GM12878 (cell line): ENCODE measurements around the gene IER2. TPM values are rescaled to one million over a fixed set of nuclear protein-coding genes. Genes with fewer than 3 reads are reported as not detected.

Experiments
- ATAC-seq: fragments of 200-7000 bp; cut with Tn5 transposase; 3 replicates; pipeline ENCODE4 v1.9.1; 2020; ENCODE audit warnings: mild to moderate bottlenecking, moderate library complexity
- BruUV-seq: library from RNA; stranded (reverse); fragments of 400-500 nt; replicated peaks from 2 replicates; lab custom pipeline; 2021; lab: Mats Ljungman, UMichigan
- CTCF ChIA-PET: fragments of 300-600 bp; sonication (Branson Sonifier 250); formaldehyde crosslinking; extraction: SDS; loops from one replicate; lab custom pipeline; 2021; ENCODE audit warnings: inconsistent platforms; lab: Yijun Ruan, JAX
- POLR2A ChIA-PET: fragments of 350-600 bp; formaldehyde crosslinking; extraction: SDS; loops from one replicate; lab custom pipeline; 2021; ENCODE audit warnings: inconsistent platforms; lab: Charles Lee
- RAD21 ChIA-PET: fragments of 300-600 bp; sonication (Branson Sonifier 250); formaldehyde crosslinking; loops from one replicate; lab custom pipeline; 2023; ENCODE audit warnings: antibody characterized with exemption; ENCODE audit not compliant: unreplicated experiment; lab: Charles Lee
- SMC1A ChIA-PET: fragments of 300-600 bp; sonication (Branson Sonifier 250); formaldehyde crosslinking; loops from one replicate; lab custom pipeline; 2023; ENCODE audit not compliant: unreplicated experiment, uncharacterized antibody; lab: Charles Lee
- DNase-seq: peaks from one replicate; pipeline ENCODE4 v3.0.0-alpha.2; 2011; ENCODE audit warnings: low read depth, low spot score
- FAIRE-seq: peaks from 3 replicates; lab custom pipeline; 2011; peaks lifted over from hg19 to GRCh38; lab: Jason Lieb, UNC
- H2AFZ ChIP-seq: 2 replicates; pipeline ENCODE4 v1.6.0; 2011; ENCODE audit warnings: low read depth, low read length, control low read depth; ENCODE audit not compliant: control insufficient read depth
- H3K27ac ChIP-seq: 2 replicates; pipeline ENCODE4 v1.5.1; 2011; ENCODE audit warnings: control low read depth; ENCODE audit not compliant: control insufficient read depth, insufficient read depth
- H3K27me3 ChIP-seq, 2 experiments: replicated peaks in 1 of 2; 2 replicates each; pipeline versions ENCODE4 v1.6.0 to v1.6.1; 2011; ENCODE audit warnings: low read length in 1 of 2; ENCODE audit not compliant: control insufficient read depth in 2 of 2, insufficient read depth in 2 of 2
- H3K36me3 ChIP-seq, 2 experiments: 2 replicates each; pipeline ENCODE4 v1.5.1; 2011; ENCODE audit warnings: low read length in 1 of 2; ENCODE audit not compliant: control insufficient read depth in 2 of 2, insufficient read depth in 2 of 2
- H3K4me1 ChIP-seq: 2 replicates; pipeline ENCODE4 v1.6.1; 2011; ENCODE audit warnings: mild to moderate bottlenecking, low read length, moderate library complexity, mixed read lengths; ENCODE audit not compliant: control insufficient read depth, insufficient read depth
- H3K4me2 ChIP-seq: 2 replicates; pipeline ENCODE4 v1.6.0; 2011; ENCODE audit warnings: control low read depth; ENCODE audit not compliant: control insufficient read depth, insufficient read depth
- H3K4me3 ChIP-seq: fragments of 200-600 bp; sonication (generic); 2 replicates; pipeline ENCODE4 v1.5.1; 2016
- H3K79me2 ChIP-seq: 2 replicates; pipeline ENCODE4 v1.6.0; 2011; ENCODE audit warnings: low read length; ENCODE audit not compliant: control insufficient read depth, insufficient read depth
- H3K9ac ChIP-seq: 2 replicates; pipeline ENCODE4 v1.8.0; 2011; ENCODE audit warnings: low read length, control low read depth, mixed read lengths; ENCODE audit not compliant: control insufficient read depth, insufficient read depth
- H3K9me3 ChIP-seq: replicated peaks from 3 replicates; pipeline ENCODE4 v1.5.1; 2011; ENCODE audit warnings: mild to moderate bottlenecking, low read length; ENCODE audit not compliant: control insufficient read depth, insufficient read depth
- H4K20me1 ChIP-seq: 2 replicates; pipeline ENCODE4 v1.6.0; 2011; ENCODE audit not compliant: control insufficient read depth, insufficient read depth
- BRCA1 ChIP-seq: IDR thresholded peaks from 2 replicates; pipeline ENCODE4 v1.6.1; 2011; ENCODE audit warnings: low read depth, low read length, improper control_type of control experiment
- CBX5 ChIP-seq: sonication (generic); IDR thresholded peaks from 2 replicates; pipeline ENCODE4 v1.6.1; 2016; ENCODE audit warnings: low read depth, moderate library complexity, mild to moderate bottlenecking, inconsistent platforms
- MEF2A ChIP-seq: IDR thresholded peaks from 2 replicates; pipeline ENCODE4 v1.6.1; 2011; ENCODE audit warnings: low read depth, mild to moderate bottlenecking, low read length, moderate library complexity; ENCODE audit not compliant: insufficient read depth
- RAD21 ChIP-seq: IDR thresholded peaks from 2 replicates; pipeline ENCODE4 v1.6.1; 2011; ENCODE audit warnings: mild to moderate bottlenecking, low read depth, low read length, moderate library complexity; ENCODE audit not compliant: insufficient read depth
- SMARCA5 ChIP-seq: fragments of 450-650 bp; IDR thresholded peaks from 2 replicates; pipeline ENCODE4 v1.6.1; 2017; ENCODE audit warnings: mild to moderate bottlenecking
- SREBF2 ChIP-seq: IDR thresholded peaks from 2 replicates; pipeline ENCODE4 v1.6.1; 2012; ENCODE audit warnings: mild to moderate bottlenecking, low read length
- STAT3 ChIP-seq: IDR thresholded peaks from 2 replicates; pipeline ENCODE4 v1.6.1; 2011; ENCODE audit warnings: low read depth, low read length, improper control_type of control experiment
- WGBS: methylation state at CpG from one replicate; pipeline ENCODE4 v1.1.6; 2016; ENCODE audit warnings: low lambda C conversion rate; ENCODE audit not compliant: insufficient replicate concordance, insufficient coverage; ENCODE audit errors: missing lambda C conversion rate; 5-methylcytosine and 5-hydroxymethylcytosine counted together
- in situ Hi-C: fragments of 300-500 bp; cut with MboI; formaldehyde crosslinking; loops from 9 replicates; pipeline ENCODE4 v1.14.3; 2018; ENCODE audit warnings: mixed read lengths
- intact Hi-C: fragments of 100-400 bp; cut with micrococcal nuclease; formaldehyde crosslinking; loops from one replicate; pipeline ENCODE4 v1.14.2; 2022; ENCODE audit not compliant: unreplicated experiment
- polyA plus RNA-seq, 11 experiments: library from polyadenylated mRNA; depleted of rRNA in 4 of 11; unstranded in 6 of 11; stranded (reverse) in 5 of 11; fragments of >200 nt; fragmentation: Nextera tagmentation in 4 of 11; fragmentation: Illumina TruSeq in 1 of 11; extraction: Ambion mirVana in 4 of 11; extraction: Trizol in 1 of 11; gene quantifications; 1 replicate in 1 of 11; 2 replicates in 10 of 11; pipeline versions ENCODE4 v1.2.1 to v1.2.3, GENCODE V29; 2011 to 2016; ENCODE audit warnings: inconsistent platforms in 2 of 11, missing spikeins in 2 of 11, low read depth in 1 of 11
- total RNA-seq, 4 experiments: library from RNA; depleted of rRNA in 3 of 4; stranded (reverse); fragments of >200 nt in 3 of 4; fragmentation: Illumina TruSeq in 1 of 4; extraction: Trizol in 1 of 4; gene quantifications; 2 replicates each; pipeline versions ENCODE4 v1.2.1 to v1.2.3, GENCODE V29; 2013 to 2021
- TF ChIP-seq, protein P1 (sequence below): IDR thresholded peaks from 2 replicates; pipeline ENCODE4 v1.6.1; 2012; ENCODE audit warnings: mild to moderate bottlenecking, low read depth, low read length
- TF ChIP-seq, protein P2 (sequence below), 3 experiments: IDR thresholded peaks in 2 of 3; conservative IDR thresholded peaks in 1 of 3; 2 replicates each; pipeline ENCODE4 v1.5.1; 2011; ENCODE audit warnings: low read depth in 3 of 3, low read length in 3 of 3, mild to moderate bottlenecking in 3 of 3, control low read depth in 2 of 3, moderate library complexity in 2 of 3, inconsistent platforms in 1 of 3, mixed read lengths in 1 of 3; ENCODE audit not compliant: control insufficient read depth in 2 of 3, insufficient read depth in 1 of 3; ENCODE audit errors: extremely low read depth in 1 of 3
- TF ChIP-seq, protein P3 (sequence below): fragments of 150-350 bp; IDR thresholded peaks from 2 replicates; pipeline ENCODE4 v1.6.1; 2016; ENCODE audit warnings: low read depth, low read length
- TF ChIP-seq, protein P4 (sequence below): fragments of 450-650 bp; IDR thresholded peaks from 2 replicates; pipeline ENCODE4 v1.6.1; 2018; ENCODE audit warnings: mild to moderate bottlenecking, low read depth, moderate library complexity; ENCODE audit not compliant: partially characterized antibody
- TF ChIP-seq, protein P5 (sequence below): IDR thresholded peaks from 2 replicates; pipeline ENCODE4 v1.6.1; 2011; ENCODE audit warnings: low read depth, low read length, improper control_type of control experiment, borderline replicate concordance

IER2 gene
- total and polyA plus RNA-seq, 10 of the 15 experiments (the other 5 are each of a cell fraction or from before 2014, with no cell fraction given) = 2.8 to 94.5 (median 24.9) TPM

DNA sequence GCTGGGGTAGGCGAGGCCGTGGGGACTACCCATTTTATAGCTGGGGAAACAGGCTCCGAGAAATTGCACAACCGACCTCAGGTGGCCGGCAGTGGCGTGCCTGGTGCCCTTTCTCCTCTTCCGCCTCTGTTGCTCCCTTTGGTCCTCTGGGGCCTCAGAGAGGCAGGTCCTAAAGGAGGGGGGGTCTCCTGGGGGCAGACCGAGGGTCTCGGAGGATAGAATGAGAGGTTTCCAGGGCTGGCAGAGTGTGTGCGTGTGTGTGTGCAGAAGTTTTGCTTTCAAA is 11.4 kb upstream of the IER2 start:
- 88% methylated on average over 10 of the region's 10 CpGs for WGBS
- SMC1A ChIA-PET = no interaction called here
- Histone ChIP-seq H2AFZ (no peak overlapping the region), H3K9me3 (no peaks in the 10 kb centered on the region), H3K36me3 (peaks cover 11 to 32% of the 10 kb centered on the region in 2 experiments), H3K4me2 (no peak overlapping the region), H3K4me1 (no peaks in the 10 kb centered on the region), H4K20me1 (no peaks in the 10 kb centered on the region), H3K9ac (no peak overlapping the region), H3K79me2 (no peaks in the 10 kb centered on the region; the same call in 1 of the 2 replicates), H3K27me3 (no peaks in the 10 kb centered on the region), H3K27ac (no peak overlapping the region), H3K4me3 (no peak overlapping the region)
- POLR2A ChIA-PET = no interaction called here
- DNase-seq (no peak), ATAC-seq (no peak), FAIRE-seq (no peak)
- RAD21 ChIA-PET = no interaction called here
- intact Hi-C loops = no loop called here
- CTCF ChIA-PET = no interaction called here
- in situ Hi-C loops = no loop called here
- no TSS peak for BruUV-seq
- TF ChIP-seq SMARCA5 (no peak), BRCA1 (no peak), SREBF2 (no peak), MEF2A (no peak), RAD21 (no peak), STAT3 (no peak), CBX5 (no peak)
- TF ChIP-seq, protein P1, sequence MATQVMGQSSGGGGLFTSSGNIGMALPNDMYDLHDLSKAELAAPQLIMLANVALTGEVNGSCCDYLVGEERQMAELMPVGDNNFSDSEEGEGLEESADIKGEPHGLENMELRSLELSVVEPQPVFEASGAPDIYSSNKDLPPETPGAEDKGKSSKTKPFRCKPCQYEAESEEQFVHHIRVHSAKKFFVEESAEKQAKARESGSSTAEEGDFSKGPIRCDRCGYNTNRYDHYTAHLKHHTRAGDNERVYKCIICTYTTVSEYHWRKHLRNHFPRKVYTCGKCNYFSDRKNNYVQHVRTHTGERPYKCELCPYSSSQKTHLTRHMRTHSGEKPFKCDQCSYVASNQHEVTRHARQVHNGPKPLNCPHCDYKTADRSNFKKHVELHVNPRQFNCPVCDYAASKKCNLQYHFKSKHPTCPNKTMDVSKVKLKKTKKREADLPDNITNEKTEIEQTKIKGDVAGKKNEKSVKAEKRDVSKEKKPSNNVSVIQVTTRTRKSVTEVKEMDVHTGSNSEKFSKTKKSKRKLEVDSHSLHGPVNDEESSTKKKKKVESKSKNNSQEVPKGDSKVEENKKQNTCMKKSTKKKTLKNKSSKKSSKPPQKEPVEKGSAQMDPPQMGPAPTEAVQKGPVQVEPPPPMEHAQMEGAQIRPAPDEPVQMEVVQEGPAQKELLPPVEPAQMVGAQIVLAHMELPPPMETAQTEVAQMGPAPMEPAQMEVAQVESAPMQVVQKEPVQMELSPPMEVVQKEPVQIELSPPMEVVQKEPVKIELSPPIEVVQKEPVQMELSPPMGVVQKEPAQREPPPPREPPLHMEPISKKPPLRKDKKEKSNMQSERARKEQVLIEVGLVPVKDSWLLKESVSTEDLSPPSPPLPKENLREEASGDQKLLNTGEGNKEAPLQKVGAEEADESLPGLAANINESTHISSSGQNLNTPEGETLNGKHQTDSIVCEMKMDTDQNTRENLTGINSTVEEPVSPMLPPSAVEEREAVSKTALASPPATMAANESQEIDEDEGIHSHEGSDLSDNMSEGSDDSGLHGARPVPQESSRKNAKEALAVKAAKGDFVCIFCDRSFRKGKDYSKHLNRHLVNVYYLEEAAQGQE = no peak
- TF ChIP-seq, protein P2, sequence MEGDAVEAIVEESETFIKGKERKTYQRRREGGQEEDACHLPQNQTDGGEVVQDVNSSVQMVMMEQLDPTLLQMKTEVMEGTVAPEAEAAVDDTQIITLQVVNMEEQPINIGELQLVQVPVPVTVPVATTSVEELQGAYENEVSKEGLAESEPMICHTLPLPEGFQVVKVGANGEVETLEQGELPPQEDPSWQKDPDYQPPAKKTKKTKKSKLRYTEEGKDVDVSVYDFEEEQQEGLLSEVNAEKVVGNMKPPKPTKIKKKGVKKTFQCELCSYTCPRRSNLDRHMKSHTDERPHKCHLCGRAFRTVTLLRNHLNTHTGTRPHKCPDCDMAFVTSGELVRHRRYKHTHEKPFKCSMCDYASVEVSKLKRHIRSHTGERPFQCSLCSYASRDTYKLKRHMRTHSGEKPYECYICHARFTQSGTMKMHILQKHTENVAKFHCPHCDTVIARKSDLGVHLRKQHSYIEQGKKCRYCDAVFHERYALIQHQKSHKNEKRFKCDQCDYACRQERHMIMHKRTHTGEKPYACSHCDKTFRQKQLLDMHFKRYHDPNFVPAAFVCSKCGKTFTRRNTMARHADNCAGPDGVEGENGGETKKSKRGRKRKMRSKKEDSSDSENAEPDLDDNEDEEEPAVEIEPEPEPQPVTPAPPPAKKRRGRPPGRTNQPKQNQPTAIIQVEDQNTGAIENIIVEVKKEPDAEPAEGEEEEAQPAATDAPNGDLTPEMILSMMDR (IDR thresholded peaks at IDR 0.05 in 2 of 3, conservative IDR thresholded peaks at IDR 0.05 in 1 of 3; ENCODE audit: control insufficient read depth in 2 of 3, extremely low read depth in 1 of 3, insufficient read depth in 1 of 3, low read depth in 3 of 3, low read length in 3 of 3) = no peak
- TF ChIP-seq, protein P3, sequence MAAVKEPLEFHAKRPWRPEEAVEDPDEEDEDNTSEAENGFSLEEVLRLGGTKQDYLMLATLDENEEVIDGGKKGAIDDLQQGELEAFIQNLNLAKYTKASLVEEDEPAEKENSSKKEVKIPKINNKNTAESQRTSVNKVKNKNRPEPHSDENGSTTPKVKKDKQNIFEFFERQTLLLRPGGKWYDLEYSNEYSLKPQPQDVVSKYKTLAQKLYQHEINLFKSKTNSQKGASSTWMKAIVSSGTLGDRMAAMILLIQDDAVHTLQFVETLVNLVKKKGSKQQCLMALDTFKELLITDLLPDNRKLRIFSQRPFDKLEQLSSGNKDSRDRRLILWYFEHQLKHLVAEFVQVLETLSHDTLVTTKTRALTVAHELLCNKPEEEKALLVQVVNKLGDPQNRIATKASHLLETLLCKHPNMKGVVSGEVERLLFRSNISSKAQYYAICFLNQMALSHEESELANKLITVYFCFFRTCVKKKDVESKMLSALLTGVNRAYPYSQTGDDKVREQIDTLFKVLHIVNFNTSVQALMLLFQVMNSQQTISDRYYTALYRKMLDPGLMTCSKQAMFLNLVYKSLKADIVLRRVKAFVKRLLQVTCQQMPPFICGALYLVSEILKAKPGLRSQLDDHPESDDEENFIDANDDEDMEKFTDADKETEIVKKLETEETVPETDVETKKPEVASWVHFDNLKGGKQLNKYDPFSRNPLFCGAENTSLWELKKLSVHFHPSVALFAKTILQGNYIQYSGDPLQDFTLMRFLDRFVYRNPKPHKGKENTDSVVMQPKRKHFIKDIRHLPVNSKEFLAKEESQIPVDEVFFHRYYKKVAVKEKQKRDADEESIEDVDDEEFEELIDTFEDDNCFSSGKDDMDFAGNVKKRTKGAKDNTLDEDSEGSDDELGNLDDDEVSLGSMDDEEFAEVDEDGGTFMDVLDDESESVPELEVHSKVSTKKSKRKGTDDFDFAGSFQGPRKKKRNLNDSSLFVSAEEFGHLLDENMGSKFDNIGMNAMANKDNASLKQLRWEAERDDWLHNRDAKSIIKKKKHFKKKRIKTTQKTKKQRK = no peak
- TF ChIP-seq, protein P4, sequence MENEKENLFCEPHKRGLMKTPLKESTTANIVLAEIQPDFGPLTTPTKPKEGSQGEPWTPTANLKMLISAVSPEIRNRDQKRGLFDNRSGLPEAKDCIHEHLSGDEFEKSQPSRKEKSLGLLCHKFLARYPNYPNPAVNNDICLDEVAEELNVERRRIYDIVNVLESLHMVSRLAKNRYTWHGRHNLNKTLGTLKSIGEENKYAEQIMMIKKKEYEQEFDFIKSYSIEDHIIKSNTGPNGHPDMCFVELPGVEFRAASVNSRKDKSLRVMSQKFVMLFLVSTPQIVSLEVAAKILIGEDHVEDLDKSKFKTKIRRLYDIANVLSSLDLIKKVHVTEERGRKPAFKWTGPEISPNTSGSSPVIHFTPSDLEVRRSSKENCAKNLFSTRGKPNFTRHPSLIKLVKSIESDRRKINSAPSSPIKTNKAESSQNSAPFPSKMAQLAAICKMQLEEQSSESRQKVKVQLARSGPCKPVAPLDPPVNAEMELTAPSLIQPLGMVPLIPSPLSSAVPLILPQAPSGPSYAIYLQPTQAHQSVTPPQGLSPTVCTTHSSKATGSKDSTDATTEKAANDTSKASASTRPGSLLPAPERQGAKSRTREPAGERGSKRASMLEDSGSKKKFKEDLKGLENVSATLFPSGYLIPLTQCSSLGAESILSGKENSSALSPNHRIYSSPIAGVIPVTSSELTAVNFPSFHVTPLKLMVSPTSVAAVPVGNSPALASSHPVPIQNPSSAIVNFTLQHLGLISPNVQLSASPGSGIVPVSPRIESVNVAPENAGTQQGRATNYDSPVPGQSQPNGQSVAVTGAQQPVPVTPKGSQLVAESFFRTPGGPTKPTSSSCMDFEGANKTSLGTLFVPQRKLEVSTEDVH = no peak
- TF ChIP-seq, protein P5, sequence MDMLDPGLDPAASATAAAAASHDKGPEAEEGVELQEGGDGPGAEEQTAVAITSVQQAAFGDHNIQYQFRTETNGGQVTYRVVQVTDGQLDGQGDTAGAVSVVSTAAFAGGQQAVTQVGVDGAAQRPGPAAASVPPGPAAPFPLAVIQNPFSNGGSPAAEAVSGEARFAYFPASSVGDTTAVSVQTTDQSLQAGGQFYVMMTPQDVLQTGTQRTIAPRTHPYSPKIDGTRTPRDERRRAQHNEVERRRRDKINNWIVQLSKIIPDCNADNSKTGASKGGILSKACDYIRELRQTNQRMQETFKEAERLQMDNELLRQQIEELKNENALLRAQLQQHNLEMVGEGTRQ = no peak
